GM21825 (cell line): ENCODE data around the gene G3BP2.

Source experiments
- ATAC-seq: cut with Tn5 transposase; IDR thresholded peaks from one replicate; pipeline ENCODE4 v1.9.1; 2021; ENCODE audit warnings: mild to moderate bottlenecking, moderate library complexity; ENCODE audit not compliant: unreplicated experiment

G3BP2 gene

DNA sequence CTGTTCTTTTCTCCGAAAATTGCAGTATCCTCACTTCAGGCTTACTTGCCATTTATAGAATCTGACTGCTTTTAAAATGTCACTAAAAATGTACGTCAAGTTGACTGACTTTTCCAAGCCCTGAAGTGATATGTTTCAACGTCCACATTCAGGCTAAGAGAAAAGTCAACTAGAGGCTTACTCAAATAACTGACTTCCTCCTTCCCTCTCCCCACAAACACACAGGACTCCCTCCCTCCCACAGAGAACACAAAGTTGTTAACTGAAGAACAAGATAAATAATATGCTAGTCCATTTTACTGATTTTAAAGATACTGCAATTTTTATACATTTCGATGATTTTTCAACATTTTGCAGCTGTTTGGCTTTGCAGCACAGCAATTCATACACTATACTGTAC, 29.1 kb downstream of the G3BP2 start:
- ATAC-seq, result no peak

DNA sequence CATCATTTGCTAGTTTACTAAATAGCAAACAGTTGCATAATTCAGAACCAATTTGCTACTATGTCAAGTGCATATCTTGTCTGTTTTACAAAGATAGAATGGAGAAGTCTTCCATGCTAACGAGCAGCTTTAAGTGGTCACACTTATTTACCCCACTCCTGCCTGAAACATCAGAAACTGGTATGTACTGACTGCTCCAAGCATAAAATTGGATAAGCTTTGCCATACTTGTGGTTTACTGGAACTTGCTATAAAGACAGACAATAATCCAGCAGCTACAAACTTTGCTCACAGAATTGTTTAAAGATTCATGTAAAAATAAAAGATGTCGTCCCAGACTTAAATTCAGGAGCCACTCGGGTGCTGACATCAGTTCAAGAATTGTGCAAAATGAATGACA, 29.6 kb downstream of the G3BP2 start:
- ATAC-seq, result no peak

DNA sequence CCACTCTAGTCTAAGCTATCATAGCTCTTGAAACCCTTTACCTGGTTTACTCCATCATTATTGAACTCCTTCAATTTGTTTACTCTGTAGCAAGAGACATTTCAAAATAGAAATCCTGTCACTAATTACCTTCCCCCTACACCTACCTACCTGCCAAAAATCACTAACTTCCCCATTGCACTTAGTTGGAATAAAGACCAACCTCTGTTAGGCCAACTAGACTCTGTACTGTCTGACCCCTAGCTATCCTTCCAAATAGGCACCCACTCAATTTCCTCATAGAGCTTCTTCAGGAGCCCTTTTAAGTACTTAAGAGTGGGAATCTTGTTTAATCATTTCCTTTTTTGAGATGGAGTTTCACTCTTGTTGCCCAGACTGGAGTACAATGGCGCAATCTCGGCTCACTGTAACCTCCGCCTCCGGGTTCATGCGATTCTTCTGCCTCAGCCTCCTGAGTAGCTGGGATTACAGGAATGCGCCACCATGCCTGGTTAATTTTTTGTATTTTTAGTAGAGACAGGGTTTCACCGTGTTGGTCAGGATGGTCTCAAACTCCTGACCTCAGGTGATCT, 34.0 kb downstream of the G3BP2 start:
- no peak for ATAC-seq

DNA sequence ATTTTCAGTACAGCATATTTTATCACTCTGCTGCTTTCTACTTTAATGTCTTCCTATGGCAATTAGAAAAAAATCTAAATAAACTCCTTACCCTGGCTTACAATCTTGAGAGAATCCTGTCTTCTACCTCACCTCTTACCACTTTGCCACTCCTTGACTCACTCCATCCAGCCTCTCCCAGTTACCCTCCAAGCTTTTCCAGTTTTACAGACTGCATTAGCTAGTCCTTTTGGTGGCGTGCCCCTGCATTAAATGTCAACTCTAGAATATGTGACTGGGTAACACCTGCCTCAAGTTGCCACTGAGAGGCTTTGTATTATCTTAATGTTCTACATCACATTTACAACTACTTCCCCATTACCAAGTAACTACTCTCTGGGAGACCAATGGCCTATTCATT, 35.4 kb downstream of the G3BP2 start:
- no peak for ATAC-seq

DNA sequence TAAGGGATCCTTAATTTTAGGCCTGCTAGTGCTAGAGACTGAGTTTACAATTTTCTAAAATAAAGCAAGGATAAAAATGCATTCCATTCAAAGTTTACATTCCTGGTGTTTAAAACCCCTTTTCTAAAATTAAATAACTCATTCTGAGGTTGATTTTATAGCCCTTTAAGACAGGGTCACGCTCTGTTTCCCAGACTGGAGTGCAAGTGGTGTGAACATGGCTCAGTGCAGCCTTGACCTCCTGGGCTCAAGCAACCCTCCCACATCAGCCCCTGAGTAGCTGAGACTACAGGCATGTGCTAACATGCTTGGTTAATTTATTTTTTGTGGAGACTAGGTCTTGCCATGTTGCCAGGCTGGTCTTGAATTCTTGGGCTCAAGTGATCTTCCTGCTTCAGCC, 36.0 kb downstream of the G3BP2 start:
- no peak for ATAC-seq

DNA sequence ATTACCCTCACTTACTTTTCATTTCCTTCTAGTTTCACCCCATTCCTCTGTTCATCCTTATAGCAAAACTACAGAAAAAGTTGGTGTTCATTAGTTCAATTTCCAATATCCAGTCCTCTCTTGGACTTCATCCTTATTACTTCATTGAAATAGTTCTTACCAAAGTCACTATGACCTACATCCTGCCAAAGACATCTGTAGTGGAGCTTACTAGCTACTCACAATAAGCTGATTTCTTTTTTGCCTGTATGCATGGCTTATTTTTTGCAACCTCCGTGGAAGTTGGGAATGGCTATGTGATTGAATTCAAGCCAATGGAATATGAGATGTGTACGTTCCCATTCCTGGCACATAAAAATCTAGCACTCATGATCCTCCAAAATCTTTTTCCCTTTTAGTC, 38.3 kb downstream of the G3BP2 start:
- no peak for ATAC-seq

DNA sequence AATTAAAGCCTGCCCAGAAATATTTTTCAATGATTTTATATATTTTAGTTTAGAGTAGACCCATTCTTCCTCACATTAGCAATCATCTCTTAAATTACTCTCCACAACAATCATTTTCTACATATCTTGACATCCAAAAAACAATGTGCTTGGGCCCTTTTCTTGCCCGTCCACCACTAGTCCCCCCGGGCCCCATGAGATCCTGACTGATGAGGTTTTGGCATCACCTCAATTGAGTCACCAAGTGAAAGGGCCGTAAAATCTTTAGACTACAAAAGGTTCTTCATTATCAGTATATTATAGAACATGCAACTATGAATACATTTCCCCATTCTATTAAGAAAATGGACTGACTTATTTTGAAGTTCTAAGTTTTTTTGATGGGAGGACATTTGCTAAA, 38.9 kb downstream of the G3BP2 start:
- ATAC-seq, result no peak

DNA sequence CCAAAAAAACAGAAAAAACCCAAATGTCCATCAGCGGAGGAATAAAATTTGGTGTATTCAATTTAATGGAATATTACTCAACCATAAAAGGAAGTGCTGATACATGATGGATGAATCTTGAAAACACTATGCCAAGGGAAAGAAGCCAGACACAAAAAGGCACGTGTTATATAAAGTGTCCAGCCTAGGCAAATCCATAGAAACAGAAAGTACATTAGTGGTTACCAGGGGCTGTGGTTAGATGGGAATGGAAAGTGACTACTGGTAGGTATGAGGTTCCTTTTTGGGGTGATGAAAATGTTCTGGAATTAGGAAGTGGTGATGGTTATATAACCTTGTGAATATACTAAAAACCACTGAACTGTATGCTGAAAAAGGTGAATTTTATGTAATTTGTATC, 39.4 kb downstream of the G3BP2 start:
- no peak for ATAC-seq

DNA sequence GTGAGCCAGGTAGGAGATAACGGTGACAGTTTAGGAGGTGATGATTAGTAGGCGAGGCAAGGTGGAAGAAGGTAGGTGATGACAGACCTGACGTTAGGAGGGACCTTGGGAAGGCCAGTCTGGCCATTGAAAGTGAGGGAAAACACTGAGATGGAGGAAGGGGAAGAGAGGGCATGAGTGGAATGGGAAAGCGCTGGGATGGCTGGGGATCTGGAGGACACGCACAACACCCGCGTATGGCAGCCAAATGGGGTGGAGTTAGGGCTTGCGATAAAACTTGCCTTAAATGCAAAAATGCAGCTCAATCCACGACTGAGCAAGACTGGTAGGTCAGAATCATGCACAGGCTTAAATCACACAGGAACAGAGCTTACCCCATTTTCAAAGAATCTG, 42.3 kb downstream of the G3BP2 start:
- no peak for ATAC-seq

DNA sequence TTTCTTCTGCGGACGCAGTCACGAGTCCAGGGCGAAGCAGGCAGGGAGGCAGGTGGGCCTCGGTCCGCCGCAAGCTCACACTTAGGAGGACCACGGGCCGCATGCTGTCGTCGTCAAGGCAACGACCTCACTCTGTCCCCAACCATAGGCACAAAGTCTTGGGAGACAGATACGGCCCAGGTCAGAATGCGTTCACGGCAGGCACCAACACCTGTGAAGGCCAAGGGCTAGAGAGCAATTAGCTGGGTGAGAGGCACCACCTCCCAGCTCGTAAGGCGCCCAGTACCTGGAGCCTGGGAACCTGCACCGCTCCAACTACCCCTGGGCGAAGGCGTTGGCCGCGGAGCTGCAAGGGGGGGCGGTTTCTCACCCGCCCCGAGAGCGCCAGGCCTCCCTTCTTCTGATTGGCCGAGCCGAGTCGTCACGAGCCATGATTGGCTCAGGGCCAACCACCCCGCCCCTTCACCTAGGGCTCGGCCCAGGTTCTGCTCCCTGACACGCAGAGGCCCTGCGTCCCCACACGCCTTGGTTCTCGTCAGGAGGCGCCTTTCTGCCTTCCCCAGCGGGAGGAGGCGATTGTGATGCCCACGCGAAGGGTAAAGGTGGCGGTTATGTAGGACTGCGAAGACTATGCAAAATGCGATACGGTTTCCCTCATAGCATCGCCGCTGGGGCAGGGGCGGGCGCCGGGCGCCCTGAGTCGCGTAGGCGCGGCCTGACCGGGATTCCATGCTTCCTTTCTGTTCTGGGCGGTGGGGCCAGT, 42.9 kb downstream of the G3BP2 start, which contains the start of gene CDKL2:
TSS of gene CDKL2 (minus strand) at position 355 of the 763 bp plus-strand sequence. CDS start 4,540 bp downstream, outside the sequence.
- peak; percentile 99 for ATAC-seq

DNA sequence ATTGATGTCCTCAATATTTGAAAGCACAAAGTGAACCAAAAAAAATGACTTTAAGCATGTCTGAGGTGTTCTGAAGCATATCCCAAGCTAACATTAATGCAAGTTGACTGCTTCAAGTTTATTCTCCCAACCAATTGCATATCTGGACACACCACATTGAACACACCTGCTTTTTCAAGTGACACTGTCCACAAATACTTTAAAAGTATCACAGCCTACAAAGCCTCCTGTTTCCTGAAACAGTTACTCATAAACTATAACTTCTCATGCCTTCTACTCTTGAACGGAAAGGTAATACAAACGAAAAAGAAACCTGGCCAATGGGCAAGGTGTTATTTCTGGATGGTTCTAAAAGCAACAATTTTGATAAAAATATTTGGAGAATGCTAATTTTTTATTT, 44.0 kb downstream of the G3BP2 start:
- no peak for ATAC-seq

DNA sequence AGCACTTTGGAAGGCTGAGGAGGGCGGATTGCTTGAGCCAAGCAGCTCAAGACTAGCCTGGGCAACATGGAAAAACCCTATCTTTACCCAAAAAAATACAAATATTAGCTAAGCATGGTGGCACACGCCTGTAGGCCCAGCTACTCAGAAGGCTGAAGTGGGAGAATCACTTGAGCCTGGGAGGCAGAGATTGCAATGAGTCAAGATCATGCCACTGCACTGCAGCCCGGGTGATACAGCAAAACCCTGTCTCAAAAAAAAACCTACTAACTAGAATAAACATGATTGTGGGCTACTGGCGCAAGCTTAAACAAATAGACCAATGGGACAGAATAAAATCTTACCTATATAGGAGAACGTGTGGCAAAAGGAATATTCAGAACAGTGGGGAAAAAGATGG, 50.2 kb downstream of the G3BP2 start:
- ATAC-seq, result no peak

DNA sequence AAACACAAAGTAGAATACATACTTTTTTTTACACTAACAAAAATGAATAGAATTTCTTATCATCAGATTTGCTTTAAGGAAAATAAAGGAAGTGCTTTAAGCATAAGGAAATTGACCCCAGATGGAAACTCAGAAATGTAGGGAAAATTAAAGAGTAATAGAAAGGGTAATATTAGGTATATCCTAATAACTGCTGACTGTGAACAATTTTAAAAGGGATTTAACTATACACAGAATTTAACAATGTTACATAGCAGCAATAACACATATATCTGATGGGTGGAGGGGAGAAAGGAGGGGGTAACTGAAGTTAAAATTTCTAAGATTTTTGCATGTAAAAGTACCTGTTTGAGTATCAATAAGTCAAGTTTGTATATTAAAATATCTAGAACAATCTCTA, 51.5 kb downstream of the G3BP2 start:
- no peak for ATAC-seq

DNA sequence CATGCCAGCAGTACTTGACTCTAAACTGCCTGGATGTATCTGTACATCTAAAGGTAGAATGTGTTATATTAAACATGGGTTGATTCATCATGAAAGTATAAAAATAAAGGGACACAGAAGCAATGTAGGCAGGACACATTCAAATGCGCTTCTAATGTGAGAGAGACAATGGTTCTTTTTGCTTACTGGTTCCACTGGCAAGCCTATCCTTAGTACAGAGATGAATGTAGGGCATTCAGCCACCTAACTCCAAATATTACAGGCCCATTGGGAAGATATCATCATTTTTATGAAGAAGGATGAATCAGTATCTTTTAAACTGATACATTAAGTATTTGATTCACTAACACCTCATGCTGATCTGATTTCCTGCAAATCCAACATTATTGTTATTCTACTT, 60.9 kb downstream of the G3BP2 start:
- ATAC-seq, result no peak

DNA sequence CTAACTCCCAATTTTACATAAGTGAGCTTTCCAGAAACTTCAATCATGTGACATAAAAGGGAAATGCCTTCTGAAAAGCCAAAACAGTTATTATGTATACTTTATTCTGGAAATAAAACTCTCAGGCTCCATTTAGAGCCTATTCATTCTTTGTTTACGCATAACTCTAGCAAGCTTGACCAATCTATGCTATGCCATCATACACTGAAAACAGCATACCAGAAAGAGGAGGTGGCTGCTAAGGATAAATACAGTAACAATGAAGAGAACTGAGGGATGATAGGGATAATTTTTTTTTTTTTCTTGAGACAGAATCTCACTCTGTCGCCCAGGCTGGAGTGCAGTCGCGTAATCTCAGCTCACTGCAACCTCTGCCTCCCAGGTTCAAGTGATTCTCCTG, 67.3 kb downstream of the G3BP2 start:
- no peak for ATAC-seq

DNA sequence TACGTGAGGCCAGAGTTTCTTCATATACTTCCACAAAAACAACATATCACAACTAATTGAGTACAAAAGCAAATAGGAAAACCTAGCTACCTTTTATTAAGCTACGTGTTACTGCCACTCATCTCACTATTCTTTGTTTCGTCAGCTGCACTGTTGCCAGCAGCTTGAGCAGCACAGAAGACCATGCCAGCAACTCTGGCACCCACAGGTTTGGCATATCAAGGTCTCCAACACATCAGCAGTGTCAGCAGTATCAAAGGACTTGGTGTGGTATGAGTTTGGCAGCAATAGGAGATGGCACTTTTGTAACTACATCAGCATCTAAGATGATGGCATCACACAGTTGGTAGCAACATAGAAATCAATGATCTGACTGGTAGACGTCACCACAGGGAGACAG, 73.6 kb downstream of the G3BP2 start:
- ATAC-seq, result no peak

DNA sequence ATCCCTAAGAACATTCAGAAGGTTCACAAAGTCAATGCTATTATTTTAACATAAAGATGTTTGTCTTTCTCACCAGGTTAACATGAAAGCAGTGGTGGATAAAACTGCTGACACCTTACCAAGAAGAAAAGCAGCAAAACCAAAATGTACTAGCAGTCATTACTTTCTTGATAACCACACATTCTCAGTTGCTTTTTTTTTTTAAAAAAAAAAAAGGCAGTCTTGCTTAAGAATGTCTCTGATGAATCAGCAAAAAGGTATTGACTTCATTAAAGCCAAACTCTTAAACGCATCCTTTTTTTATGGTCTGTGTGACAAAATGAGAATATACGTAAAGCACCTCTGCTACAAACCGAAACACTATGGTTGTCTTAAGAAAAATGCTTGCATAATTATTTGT, 74.8 kb downstream of the G3BP2 start:
- no peak for ATAC-seq

DNA sequence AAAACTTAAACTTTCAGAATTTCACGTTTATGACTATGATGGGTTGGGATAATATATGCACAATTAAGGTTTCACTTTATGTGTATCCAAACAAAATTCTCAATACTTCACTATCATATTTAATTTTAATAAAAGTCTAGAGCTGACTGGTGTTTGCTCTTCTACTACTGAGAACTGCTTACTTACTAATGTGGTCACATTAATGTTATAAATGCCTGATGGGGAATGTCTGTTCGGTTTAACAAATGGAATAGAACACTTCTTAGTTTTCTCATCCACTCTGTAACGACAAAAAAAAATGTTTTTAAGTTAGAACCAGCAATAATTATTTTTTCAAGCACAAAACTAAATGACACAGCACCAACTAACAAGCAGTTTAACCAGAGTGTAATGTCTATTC, 77.2 kb downstream of the G3BP2 start:
- no peak for ATAC-seq

DNA sequence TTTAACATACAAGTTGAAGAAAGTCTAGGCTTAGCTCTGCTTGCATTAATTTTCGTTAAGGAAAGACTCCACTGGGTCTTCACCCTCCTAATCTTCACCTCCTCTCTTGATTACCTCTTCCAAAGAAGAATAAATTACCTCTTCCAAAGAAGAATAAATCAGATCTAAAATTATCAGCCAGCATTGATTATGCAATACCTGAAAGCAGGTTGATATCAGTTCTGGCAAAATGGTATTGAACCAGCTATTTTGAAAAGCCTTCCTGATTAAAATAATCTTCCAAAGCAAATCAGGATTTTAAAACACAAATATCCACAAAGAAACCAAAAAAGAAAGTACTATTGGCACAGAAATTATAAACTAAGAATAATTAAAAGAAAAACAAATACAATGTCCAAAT, 79.8 kb downstream of the G3BP2 start:
- no peak for ATAC-seq
